Measurements from ENCODE around the gene PFKFB2. TPM values are rescaled to one million over a fixed set of nuclear protein-coding genes. Genes with fewer than 3 reads are reported as not detected.

PFKFB2 gene
- polyA plus RNA-seq, 3 donors, result 2.1 to 6.9 (median 2.3) TPM

GRCh38 chr1:207049514-207049913 lies 3.6 kb upstream of the PFKFB2 start:
- no peaks in the 10 kb centered on the region for H3K27me3 ChIP-seq (ENCODE audit: control insufficient read depth in 2 of 2, insufficient read depth in 2 of 2, low read length in 2 of 2)
- Mint-ChIP-seq H3K4me1 (peaks cover 65% of the 10 kb centered on the region), H3K36me3 (peaks cover 30 to 36% of the 10 kb centered on the region in 2 donors), H3K27me3 (ENCODE audit: low read depth in 3 of 3) (peaks cover 0 to 6% (median 0%) of the 10 kb centered on the region in 3 donors), H3K4me3 (no peak overlapping the region), H3K27ac (no peak overlapping the region), H3K9me3 (peaks cover 0 to 7% (median 0%) of the 10 kb centered on the region in 7 donors)
- H3K9me3 ChIP-seq (replicated peaks in 1 of 2; ENCODE audit: control insufficient read depth in 1 of 2, insufficient read depth in 1 of 2, low read length in 2 of 2), result no peaks in the 10 kb centered on the region
- TF ChIP-seq, protein P1, sequence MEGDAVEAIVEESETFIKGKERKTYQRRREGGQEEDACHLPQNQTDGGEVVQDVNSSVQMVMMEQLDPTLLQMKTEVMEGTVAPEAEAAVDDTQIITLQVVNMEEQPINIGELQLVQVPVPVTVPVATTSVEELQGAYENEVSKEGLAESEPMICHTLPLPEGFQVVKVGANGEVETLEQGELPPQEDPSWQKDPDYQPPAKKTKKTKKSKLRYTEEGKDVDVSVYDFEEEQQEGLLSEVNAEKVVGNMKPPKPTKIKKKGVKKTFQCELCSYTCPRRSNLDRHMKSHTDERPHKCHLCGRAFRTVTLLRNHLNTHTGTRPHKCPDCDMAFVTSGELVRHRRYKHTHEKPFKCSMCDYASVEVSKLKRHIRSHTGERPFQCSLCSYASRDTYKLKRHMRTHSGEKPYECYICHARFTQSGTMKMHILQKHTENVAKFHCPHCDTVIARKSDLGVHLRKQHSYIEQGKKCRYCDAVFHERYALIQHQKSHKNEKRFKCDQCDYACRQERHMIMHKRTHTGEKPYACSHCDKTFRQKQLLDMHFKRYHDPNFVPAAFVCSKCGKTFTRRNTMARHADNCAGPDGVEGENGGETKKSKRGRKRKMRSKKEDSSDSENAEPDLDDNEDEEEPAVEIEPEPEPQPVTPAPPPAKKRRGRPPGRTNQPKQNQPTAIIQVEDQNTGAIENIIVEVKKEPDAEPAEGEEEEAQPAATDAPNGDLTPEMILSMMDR (IDR thresholded peaks at IDR 0.05), result no peak
- no peak overlapping the region for H3K27ac ChIP-seq (ENCODE audit: low read depth in 1 of 2, low read length in 2 of 2)
- H3K4me3 ChIP-seq (replicated peaks in 1 of 3; ENCODE audit: low read depth in 2 of 3, low read length in 3 of 3), result peak overlapping the region in 1 of 3 experiments; percentile 98
- no peak overlapping the region for H2AFZ ChIP-seq (ENCODE audit: insufficient read depth, low read depth, low read length, poor library complexity, severe bottlenecking)
- peak overlapping the region; percentile 95 for H3K9ac ChIP-seq (ENCODE audit: insufficient read depth, low read length, poor library complexity, severe bottlenecking)
- H3K4me2 ChIP-seq (replicated peaks; ENCODE audit: extremely low read depth, low read length, poor library complexity, severe bottlenecking), result peak overlapping the region; percentile 84
- H3K36me3 ChIP-seq (replicated peaks in 1 of 2; ENCODE audit: control insufficient read depth in 1 of 2, insufficient read depth in 2 of 2, low read length in 2 of 2), result peaks cover 18 to 48% of the 10 kb centered on the region in 2 donors
- peaks cover 27 to 54% of the 10 kb centered on the region in 2 donors for H3K4me1 ChIP-seq (ENCODE audit: control insufficient read depth in 1 of 2, insufficient read depth in 2 of 2, low read length in 2 of 2)
- WGBS (ENCODE audit: insufficient coverage), result 87% methylated on average over 6 of the region's 8 CpGs
- peaks cover 59% of the 10 kb centered on the region for H3K79me2 ChIP-seq (ENCODE audit: insufficient read depth, low read length)
- DNase-seq, result no peak
- intact Hi-C loops (cut with micrococcal nuclease), result no loop called here
- peaks cover 45% of the 10 kb centered on the region for H4K20me1 ChIP-seq (ENCODE audit: insufficient read depth, low read length)

DNA sequence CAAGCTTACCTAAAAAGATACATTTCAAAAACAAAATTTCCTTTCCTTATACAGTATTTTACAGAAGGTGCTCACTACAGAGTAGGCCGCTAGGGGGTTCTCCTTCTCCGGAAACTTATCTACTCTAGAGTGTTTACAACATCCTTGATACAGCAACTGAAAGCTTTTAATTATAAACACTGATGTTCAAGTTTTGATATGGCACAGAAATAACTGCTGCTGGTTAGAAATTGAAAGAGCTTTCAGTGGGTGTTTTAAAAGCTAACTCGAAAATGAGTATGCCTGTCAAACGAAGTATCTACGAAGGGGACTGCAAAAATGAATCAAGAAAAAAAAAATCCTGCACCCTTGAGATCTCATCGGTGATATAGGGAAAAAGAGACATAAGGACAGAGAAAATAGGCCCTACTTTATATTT lies 3.1 kb upstream of the PFKFB2 start:
- peak in 2 of 3 donors; percentile 51 to 72 for DNase-seq
- WGBS (ENCODE audit: insufficient coverage), result 0% methylated on average over 1 of the region's 6 CpGs
- intact Hi-C loops (cut with micrococcal nuclease), result loop anchor here in 1 of 2 donors (10.0 kb wide), 1 partner anchor 285 kb away; no protein-coding TSS in a partner anchor
- Histone ChIP-seq H3K4me1 (ENCODE audit: control insufficient read depth in 1 of 2, insufficient read depth in 2 of 2, low read length in 2 of 2) (peaks cover 32 to 59% of the 10 kb centered on the region in 2 donors), H3K27me3 (ENCODE audit: control insufficient read depth in 2 of 2, insufficient read depth in 2 of 2, low read length in 2 of 2) (no peaks in the 10 kb centered on the region), H4K20me1 (ENCODE audit: insufficient read depth, low read length) (peaks cover 40% of the 10 kb centered on the region), H3K9me3 (replicated peaks in 1 of 2; ENCODE audit: control insufficient read depth in 1 of 2, insufficient read depth in 1 of 2, low read length in 2 of 2) (no peaks in the 10 kb centered on the region), H2AFZ (ENCODE audit: insufficient read depth, low read depth, low read length, poor library complexity, severe bottlenecking) (peak overlapping the region; percentile 97), H3K36me3 (replicated peaks in 1 of 2; ENCODE audit: control insufficient read depth in 1 of 2, insufficient read depth in 2 of 2, low read length in 2 of 2) (peaks cover 16 to 47% of the 10 kb centered on the region in 2 donors), H3K9ac (ENCODE audit: insufficient read depth, low read length, poor library complexity, severe bottlenecking) (peak overlapping the region; percentile 95), H3K79me2 (ENCODE audit: insufficient read depth, low read length) (peaks cover 59% of the 10 kb centered on the region), H3K27ac (ENCODE audit: low read depth in 1 of 2, low read length in 2 of 2) (peak overlapping the region; percentile 50 to 88), H3K4me2 (replicated peaks; ENCODE audit: extremely low read depth, low read length, poor library complexity, severe bottlenecking) (peak overlapping the region; percentile 84), H3K4me3 (replicated peaks in 1 of 3; ENCODE audit: low read depth in 2 of 3, low read length in 3 of 3) (peak overlapping the region; percentile 86 to 98 (median 96))
- Mint-ChIP-seq H3K36me3 (peaks cover 27 to 33% of the 10 kb centered on the region in 2 donors), H3K27ac (peak overlapping the region; percentile 66 to 95 (median 89)), H3K4me1 (peaks cover 66% of the 10 kb centered on the region), H3K27me3 (ENCODE audit: low read depth in 3 of 3) (peaks cover 0 to 6% (median 0%) of the 10 kb centered on the region in 3 donors), H3K9me3 (peaks cover 0 to 7% (median 0%) of the 10 kb centered on the region in 7 donors), H3K4me3 (peak overlapping the region; percentile 93 to 97)
- TF ChIP-seq, protein P1 (IDR thresholded peaks at IDR 0.05), result peak; percentile 91
